Gastroesophageal sphincter (tissue), 4 donors: ENCODE results near the gene ZBTB47. TPM values are rescaled to one million over a fixed set of nuclear protein-coding genes. Genes with fewer than 3 reads are reported as not detected.

Experiments
- ATAC-seq: fragments of 150-250 bp; one replicate; pipeline ENCODE4 v1.9.1; 2016; ENCODE audit warnings: mild to moderate bottlenecking, moderate library complexity
- H3K27ac ChIP-seq, 4 donors: fragments of 200-600 bp; sonication (generic) in 3 of 4; 1 replicate in 3 of 4; 2 replicates in 1 of 4; pipeline ENCODE4 v1.5.1; 2016 to 2019
- H3K27me3 ChIP-seq: fragments of 200-600 bp; sonication (generic); one replicate; pipeline ENCODE4 v1.5.1; 2019
- H3K36me3 ChIP-seq, 2 donors: fragments of 200-600 bp; sonication (generic); one replicate each; pipeline ENCODE4 v1.5.1; 2019; ENCODE audit warnings: control low read depth in 1 of 2
- H3K4me1 ChIP-seq, 3 donors: fragments of 200-600 bp; sonication (generic); 1 replicate in 2 of 3; 2 replicates in 1 of 3; pipeline ENCODE4 v1.5.1; 2016 to 2019; ENCODE audit warnings: control low read depth in 2 of 3
- H3K4me3 ChIP-seq, 2 donors: fragments of 200-600 bp; sonication (generic); one replicate each; pipeline ENCODE4 v1.5.1; 2019; ENCODE audit warnings: mild to moderate bottlenecking in 1 of 2, moderate library complexity in 1 of 2
- H3K9me3 ChIP-seq, 3 donors: fragments of 200-600 bp; sonication (generic); one replicate each; pipeline ENCODE4 v1.5.1; 2017 to 2019; ENCODE audit warnings: control low read depth in 2 of 3
- EP300 ChIP-seq: sonication (generic); formaldehyde crosslinking; IDR thresholded peaks from one replicate; pipeline ENCODE4 v1.6.1; 2017; ENCODE audit warnings: antibody characterized with exemption, mild to moderate bottlenecking
- POLR2A ChIP-seq, 2 donors: fragments of 450-650 bp; IDR thresholded peaks; one replicate each; pipeline ENCODE4 v1.6.1; 2017; ENCODE audit warnings: antibody characterized with exemption in 2 of 2, mild to moderate bottlenecking in 2 of 2, moderate library complexity in 1 of 2
- POLR2AphosphoS5 ChIP-seq: sonication (generic); formaldehyde crosslinking; IDR thresholded peaks from one replicate; pipeline ENCODE4 v1.6.1; 2017; ENCODE audit warnings: antibody characterized with exemption
- WGBS, 2 donors: methylation state at CpG; one replicate each; pipeline ENCODE4 v1.1.5; 2018; ENCODE audit warnings: low coverage in 1 of 2; 5-methylcytosine and 5-hydroxymethylcytosine counted together
- total RNA-seq, 4 donors: library from RNA; depleted of rRNA; stranded (reverse); fragments of >200 nt; gene quantifications; one replicate each; pipeline ENCODE4 v1.1.0, GENCODE V29; 2016
- TF ChIP-seq, protein P1 (sequence below), 4 experiments: fragments of 200-600 bp in 2 of 4; fragments of 450-650 bp in 2 of 4; sonication (generic) in 1 of 4; IDR thresholded peaks; one replicate each; pipeline ENCODE4 v1.5.1; 2017 to 2019; ENCODE audit warnings: antibody characterized with exemption in 4 of 4, mild to moderate bottlenecking in 2 of 4, moderate library complexity in 2 of 4

ZBTB47 gene
- total RNA-seq, 4 donors from 2014 or later = 86.8 to 152 (median 110) TPM

- Histone ChIP-seq H3K27ac (no peak overlapping the region), H3K4me3 (no peak overlapping the region), H3K36me3 (no peaks in the 10 kb centered on the region), H3K4me1 (no peaks in the 10 kb centered on the region), H3K9me3 (no peaks in the 10 kb centered on the region), H3K27me3 (peaks cover 7% of the 10 kb centered on the region)
- no peak for ATAC-seq
- no peak for TF ChIP-seq POLR2A (IDR thresholded peaks at IDR 0.05)
- TF ChIP-seq EP300 = no peak
- no peak for TF ChIP-seq POLR2AphosphoS5
- TF ChIP-seq, protein P1, sequence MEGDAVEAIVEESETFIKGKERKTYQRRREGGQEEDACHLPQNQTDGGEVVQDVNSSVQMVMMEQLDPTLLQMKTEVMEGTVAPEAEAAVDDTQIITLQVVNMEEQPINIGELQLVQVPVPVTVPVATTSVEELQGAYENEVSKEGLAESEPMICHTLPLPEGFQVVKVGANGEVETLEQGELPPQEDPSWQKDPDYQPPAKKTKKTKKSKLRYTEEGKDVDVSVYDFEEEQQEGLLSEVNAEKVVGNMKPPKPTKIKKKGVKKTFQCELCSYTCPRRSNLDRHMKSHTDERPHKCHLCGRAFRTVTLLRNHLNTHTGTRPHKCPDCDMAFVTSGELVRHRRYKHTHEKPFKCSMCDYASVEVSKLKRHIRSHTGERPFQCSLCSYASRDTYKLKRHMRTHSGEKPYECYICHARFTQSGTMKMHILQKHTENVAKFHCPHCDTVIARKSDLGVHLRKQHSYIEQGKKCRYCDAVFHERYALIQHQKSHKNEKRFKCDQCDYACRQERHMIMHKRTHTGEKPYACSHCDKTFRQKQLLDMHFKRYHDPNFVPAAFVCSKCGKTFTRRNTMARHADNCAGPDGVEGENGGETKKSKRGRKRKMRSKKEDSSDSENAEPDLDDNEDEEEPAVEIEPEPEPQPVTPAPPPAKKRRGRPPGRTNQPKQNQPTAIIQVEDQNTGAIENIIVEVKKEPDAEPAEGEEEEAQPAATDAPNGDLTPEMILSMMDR (IDR thresholded peaks at IDR 0.05) = no peak
Measured at GRCh38 chr3:42694366-42694765, 40.9 kb downstream of the ZBTB47 start.

DNA sequence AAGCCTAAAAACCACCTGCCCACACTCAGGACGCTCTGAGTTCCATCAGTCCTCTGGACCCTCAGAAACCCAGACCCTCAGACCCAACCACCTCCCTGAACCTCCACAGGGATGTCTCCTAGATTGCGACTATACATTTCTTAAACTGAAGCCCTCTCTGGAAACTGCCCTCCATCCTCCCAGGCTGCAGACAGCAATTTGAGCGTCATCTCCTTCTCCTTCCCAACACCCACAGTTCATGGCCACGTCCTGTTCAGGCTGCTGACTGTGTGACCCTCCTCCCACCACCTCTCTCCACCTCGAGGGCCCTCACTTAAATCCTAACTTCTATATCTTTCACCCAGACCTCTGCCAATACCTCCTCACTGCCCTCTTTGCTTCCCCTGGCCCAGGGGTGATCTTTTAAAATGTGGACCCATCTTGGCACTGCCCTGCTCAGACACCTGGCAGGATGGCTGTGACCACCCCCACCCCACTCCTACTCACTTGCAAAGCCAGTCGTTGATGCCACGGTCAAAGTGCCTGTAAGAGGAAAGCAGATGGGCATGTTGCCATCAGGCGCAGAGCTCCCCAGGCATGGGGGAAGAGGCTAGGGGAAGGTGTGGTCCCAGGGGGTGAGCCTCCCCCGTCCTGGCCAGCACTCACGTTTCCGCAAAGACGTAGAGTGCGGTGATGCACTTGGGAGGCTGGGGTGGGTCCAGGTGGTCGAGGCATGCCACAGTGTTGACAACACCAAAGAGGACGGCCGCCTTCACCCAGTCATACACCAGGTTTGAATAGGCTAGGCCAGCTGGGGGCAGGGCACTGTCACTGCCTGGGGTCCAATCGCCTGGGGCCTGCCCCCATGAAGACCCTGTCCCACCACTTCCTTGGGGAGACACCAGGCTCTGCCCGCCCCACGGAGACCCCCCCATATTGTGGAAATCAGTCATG, 43.1 kb downstream of the ZBTB47 start:
- Histone ChIP-seq H3K36me3 (no peaks in the 10 kb centered on the region), H3K27me3 (peaks cover 7% of the 10 kb centered on the region), H3K27ac (no peak overlapping the region), H3K4me1 (no peaks in the 10 kb centered on the region), H3K4me3 (no peak overlapping the region), H3K9me3 (no peaks in the 10 kb centered on the region)
- 60 to 70% methylated on average over 3 to 9 of the region's 19 CpGs for WGBS, 2 donors
- ATAC-seq = no peak
- TF ChIP-seq EP300 (no peak), POLR2AphosphoS5 (no peak), POLR2A (IDR thresholded peaks at IDR 0.05) (no peak)
- TF ChIP-seq, protein P1 (IDR thresholded peaks at IDR 0.05) = no peak

- Histone ChIP-seq H3K27ac (no peak overlapping the region), H3K4me3 (no peak overlapping the region), H3K36me3 (no peaks in the 10 kb centered on the region), H3K9me3 (no peaks in the 10 kb centered on the region), H3K27me3 (peaks cover 12% of the 10 kb centered on the region), H3K4me1 (no peaks in the 10 kb centered on the region)
- TF ChIP-seq POLR2A (IDR thresholded peaks at IDR 0.05) = no peak
- no peak for TF ChIP-seq POLR2AphosphoS5
- no peak for TF ChIP-seq EP300
- TF ChIP-seq, protein P1 (IDR thresholded peaks at IDR 0.05) = no peak
- ATAC-seq = no peak
- WGBS, 2 donors = 83% methylated on average over 12 of the region's 18 CpGs; no CpG with 5 or more reads in 1 of the 2 donors
Measured at GRCh38 chr3:42697289-42698051, 44.0 kb downstream of the ZBTB47 start.

DNA sequence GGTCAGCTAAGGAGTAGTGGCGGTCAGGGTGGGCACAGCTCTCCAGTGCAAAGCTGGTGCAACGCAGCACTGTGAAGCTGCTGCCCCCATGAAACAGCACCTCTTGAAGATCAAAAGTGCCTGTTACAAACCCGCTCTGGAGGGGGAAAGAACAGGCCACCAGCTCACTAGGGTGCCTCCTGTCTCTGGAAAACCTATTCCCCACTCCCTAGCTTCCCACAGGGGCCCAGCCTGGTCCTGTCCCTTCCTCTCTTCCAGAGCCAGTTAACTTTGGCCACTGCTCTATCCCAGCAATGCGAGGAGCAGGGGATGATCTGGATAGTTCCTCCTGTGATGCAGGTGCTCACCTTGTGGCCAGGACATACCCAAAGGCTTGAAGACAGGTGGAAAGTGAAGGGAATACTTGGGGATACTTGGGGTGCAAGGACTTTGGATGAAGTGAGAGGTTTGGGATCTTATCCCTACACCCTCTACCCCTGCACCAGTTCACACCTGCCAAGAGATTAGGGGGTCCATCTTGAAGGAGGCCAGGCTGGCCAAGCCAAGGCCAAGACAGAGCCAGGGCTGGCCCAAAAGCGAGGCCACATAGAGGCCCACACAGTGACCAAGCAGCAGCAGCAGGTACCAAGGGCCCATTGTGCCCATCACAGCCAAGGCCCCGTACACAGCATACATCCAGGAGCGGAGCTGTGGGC, 44.9 kb downstream of the ZBTB47 start:
- Histone ChIP-seq H3K4me3 (no peak overlapping the region), H3K27ac (no peak overlapping the region), H3K4me1 (no peaks in the 10 kb centered on the region), H3K27me3 (peaks cover 12% of the 10 kb centered on the region), H3K9me3 (no peaks in the 10 kb centered on the region), H3K36me3 (no peaks in the 10 kb centered on the region)
- WGBS, 2 donors = 92% methylated on average over 5 of the region's 7 CpGs; no CpG with 5 or more reads in 1 of the 2 donors
- ATAC-seq = no peak
- TF ChIP-seq EP300 = no peak
- TF ChIP-seq POLR2A (IDR thresholded peaks at IDR 0.05) = no peak
- TF ChIP-seq, protein P1 (IDR thresholded peaks at IDR 0.05) = no peak
- no peak for TF ChIP-seq POLR2AphosphoS5
